SIG-M5 treated with dmso at 0.1 percent for 504 hours (cell line): ENCODE measurements around the gene RNF169.

Experiments used
- DNase-seq: peaks from one replicate; lab custom pipeline; 2025; ENCODE audit not compliant: unreplicated experiment; lab: John Stamatoyannopoulos, UW

Gene RNF169, protein sequence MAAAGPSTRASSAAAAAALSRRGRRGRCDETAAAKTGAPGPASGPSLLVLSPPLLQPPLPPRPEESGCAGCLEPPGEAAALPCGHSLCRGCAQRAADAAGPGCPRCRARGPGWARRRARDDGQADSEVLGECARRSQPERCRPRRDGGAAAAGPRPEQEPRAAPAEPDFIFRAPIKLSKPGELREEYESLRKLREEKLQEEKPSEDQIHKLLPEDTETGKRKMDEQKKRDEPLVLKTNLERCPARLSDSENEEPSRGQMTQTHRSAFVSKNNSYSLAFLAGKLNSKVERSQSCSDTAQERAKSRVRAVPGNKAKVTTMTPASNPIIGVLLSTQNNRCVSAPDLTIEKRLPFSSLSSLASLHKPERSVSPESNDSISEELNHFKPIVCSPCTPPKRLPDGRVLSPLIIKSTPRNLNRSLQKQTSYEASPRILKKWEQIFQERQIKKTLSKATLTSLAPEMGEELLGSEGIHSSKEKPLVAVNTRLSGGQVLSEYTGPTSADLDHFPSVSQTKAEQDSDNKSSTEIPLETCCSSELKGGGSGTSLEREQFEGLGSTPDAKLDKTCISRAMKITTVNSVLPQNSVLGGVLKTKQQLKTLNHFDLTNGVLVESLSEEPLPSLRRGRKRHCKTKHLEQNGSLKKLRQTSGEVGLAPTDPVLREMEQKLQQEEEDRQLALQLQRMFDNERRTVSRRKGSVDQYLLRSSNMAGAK

DNA sequence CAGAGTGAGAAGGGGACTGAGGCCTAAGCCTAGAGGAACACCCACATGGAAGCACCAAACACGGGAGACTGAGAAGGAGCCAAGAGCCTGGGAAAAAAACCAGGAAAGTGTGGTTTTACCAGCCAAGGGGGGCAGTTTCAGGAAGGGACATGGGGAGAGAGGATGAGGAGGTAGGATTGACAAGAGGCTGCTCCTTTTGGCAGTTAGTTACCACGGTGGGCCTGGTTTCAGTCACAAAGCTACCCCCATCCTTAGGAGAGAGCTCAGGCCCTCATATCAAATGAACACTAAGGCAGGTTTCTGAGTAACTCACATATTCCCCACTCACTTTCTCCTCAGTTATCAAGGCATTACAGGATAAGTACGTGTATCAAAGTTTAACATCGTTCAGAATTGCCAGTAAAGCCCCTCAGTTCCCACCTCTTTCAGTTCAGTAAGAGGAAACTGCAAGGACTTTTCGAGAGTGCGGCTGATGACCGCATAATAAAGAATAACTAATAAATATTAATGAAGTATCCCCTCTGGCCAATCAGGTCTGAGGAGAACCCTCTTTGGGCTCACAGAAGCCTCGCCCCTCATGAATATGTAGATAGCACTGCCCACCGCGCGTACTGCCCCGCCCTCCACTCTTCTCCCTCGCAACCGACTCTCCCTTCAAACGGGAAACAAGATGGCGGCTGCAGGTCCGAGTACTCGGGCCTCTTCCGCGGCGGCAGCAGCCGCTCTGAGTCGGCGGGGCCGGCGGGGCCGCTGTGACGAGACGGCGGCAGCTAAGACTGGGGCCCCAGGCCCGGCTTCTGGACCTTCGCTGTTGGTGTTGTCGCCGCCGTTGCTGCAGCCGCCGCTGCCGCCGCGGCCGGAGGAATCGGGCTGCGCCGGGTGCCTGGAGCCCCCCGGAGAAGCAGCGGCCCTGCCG, at the start of gene RNF169:
Gene RNF169 (plus strand): TSS at position 639 of the 916 bp plus-strand sequence. CDS start 32 bp downstream, at position 671.
- peak; percentile 96 for DNase-seq

DNA sequence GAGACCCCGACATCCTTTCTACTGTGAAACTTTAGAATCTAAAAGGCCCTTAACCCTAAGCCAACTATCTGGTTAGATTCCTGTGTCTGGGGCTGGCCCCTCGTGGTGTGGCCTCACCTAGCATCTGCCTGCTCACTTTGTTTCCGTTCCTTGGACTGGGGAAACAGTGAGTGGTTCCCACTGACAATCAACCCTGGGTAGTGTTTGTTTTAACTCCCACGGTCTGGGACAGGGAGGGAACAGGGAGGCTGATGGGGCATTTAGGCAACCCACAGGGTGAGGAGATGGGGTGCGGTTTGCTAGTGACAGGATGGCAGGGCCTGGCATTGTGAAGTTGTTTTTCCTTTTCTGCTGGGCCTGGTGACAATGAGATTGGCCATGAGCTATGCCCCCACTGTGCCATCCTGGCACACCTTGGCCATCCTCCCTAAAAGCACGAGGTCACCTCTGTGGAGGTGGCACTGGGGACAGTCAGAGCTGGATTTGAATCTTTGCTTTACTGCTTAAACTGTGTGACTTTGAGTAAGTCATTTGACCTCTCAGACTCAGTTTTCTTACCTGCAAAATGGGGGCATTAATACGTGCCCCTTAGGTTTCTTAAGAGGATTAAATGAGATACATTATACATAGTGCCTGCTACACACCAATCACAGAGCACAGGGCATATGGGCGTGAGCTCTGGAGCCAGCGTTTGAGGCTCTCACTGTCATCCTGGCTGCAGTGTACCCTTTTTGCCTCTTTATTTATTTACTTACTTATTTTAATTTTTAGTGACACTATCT, 48.8 kb upstream of the RNF169 start:
- no peak for DNase-seq

DNA sequence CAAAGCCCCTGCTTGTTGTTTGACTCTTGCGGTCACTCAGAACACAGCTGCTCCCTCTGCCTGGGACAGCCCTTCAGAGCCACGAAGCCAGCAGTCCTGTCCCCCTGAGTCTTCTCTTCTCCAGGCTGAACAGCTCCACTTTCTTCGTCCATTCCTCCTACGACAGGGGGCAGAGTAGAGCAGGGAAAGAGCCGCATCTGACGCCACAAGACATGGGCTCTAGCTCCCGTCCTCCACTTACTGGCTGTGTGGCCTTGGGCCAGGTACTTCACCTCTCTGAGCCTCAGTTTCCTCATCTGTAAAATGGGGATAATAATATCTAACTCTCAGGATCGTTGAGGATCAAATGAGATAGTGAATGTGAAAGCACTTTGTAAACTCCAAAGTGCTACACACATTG, 47.3 kb upstream of the RNF169 start:
- no peak for DNase-seq

DNA sequence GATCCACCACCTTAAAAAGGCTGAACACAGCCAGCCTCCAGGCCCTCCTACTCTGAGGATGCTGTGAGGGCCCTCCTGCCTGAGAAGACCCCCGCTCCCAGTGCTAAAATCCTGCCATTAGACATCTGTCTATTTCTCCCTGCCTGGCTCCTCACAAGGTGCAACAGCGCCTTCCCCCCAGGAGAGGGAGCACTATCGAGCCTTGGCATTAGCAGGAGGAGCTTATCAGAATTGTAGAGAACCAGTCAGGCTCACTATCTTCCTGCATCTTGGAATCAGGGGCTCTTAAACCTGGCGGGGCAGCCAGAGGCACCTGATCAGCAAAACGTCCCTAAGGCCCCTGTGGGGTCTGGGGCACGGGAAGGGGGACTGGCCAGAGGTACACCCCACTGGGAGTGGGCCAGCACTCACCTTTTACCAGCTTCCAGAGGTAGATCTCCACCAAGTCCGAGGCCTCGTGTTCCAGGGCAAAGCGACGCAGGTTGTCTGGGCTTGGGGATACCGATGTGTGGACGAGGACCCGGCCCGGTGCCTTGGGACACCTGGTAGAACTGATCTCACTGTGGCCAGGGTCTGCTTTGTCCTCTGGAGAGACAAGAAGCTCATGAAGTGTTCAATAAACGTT, 46.2 kb upstream of the RNF169 start:
- peak; percentile 64 for DNase-seq

DNA sequence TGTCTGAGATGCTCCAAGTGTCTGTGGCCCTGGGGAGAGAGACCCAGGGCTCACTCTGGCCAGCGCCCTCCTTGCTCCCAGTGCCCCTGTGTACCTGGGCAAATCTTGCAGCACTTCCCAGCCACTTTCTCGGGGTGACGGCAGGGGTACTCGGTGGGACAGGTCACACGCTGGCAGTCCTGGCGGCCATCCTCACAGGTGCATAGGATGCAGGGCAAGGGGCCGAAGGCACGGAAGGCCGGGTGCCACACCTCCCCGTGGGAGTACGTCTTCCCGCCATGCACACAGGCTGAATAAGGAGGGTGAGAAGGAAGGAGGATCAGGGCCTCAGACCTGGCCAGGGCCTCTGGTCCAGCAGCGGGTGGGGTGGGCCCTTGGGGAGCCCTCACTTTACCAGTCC, 45.4 kb upstream of the RNF169 start:
- no peak for DNase-seq

DNA sequence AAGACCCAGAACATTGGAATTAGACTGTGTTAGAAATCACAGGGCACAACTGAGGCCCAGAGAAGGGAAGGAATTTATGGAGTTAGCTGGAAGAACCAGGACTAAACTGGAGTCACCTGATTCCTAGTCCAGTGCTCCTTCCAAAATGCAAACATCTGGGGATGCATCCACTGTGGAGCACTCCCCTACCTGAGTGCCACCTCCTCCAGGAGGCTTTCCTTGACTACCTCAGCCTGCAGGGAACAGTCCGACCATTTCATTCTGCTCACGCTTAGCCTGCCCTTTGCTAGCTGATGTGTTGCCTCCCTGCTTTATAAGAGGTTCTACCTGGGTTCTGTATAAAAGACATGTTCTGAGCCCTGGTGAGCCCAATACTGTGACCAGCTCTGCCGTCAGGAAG, 41.5 kb upstream of the RNF169 start:
- no peak for DNase-seq

DNA sequence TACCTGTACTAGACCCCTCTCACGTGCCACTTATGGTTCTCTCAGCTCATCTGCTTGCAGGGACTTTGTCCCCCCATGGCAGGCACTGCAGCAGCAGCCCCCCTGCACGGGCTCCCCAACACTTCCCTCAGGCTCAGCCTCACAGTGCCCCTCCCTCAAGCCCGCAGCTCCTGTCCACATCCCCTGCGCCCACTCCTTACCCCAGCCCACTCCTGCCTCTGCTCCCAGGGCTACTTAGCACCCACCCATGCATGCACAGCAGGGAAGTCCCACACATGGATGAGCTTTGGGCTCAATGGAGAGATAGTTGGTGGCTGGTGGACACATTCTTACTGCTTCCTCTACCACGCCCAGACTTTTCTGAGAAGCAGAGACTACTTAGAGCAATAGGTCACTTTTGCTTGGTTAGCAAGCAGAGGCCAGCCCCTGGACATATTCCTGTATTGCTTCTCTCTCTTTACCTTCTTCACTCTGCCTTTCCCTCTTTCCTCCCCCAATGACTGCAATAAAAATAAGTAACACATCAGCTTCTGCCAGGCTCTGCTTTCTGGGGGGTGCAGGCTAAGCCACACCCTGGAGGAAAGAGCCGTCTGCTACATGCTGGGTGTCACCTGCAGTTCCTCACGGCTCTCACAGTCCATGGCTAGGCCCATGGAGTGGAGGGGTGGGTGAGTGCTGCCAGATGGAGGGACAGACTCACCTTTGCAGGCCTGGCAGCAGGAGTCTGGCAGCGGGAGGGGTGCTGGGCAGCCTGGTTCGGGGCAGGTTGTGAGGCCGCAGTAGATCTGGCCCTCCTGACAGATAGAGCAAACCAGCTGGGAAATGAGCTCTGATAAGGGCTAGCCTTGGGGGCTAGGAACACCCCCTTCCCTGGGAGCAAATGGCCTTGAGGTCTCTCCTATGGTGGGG, 40.8 kb upstream of the RNF169 start:
- no peak for DNase-seq

DNA sequence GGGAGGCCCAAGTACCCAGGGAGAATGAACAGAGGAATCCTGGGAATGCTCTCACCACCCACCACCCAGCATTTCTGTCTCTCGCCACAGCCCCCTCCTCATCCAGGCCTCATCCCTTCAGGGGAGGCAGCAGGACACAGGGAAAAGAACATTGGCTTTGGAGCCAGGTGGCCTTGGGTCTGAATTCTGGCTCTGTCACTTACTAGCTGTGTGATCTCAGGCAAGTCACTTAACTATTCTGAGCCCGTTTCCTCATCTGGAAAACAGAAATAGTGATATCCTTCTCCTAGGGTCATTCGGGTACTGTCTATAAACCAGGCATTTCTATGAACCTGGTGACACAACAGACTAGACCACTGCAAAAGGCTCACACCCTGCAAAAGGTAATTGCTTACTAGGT, 39.5 kb upstream of the RNF169 start:
- no peak for DNase-seq

DNA sequence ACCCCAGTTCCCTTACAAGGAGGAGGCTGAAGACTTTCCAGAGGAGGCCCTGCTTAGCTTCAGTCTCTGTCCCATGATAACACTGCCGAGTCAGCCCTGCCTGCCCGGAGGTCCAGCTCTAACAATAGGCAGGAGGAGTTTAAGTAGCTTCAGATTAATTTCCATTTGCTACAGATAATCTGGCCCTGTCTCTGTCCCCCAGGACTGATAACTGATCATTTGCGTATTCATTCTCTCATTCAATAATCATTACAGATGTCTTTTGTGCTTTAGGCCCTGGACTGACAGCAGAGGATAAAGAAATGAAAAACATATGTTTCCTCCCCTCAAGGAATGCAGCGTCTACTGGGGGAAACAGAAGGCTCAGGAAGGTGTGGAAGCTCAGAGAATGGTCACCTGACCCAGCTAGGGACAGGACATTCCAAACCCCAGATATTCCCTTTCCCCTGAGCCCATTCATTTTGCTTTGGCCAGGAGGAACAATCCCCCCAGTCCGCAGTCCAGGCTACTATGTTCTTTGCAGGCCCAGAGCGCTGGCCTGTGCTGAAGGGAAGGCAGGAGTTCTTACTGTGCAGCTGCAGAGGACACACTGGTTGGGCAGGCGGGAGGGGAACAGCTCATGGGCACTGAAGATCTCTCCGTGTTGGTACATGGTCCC, 38.2 kb upstream of the RNF169 start:
- no peak for DNase-seq

DNA sequence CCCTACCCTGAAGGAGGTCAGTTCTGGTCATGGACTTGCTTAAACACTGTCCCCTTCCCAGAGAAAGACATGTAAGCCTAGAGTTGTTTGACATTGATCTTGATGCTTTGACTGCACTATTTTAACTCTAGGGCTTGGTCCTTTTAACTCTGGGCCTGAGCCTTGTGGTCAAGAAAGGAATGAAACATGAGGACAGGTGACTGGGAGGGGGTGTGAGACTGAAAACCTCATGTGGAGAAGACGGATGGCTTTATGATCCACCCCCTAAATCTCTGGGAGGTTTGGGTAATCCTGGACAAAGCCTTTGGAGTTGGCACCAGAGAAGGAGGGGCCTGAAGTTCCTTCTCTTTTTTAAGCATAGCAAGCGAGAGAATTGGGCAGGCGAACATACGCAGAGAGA, 35.0 kb upstream of the RNF169 start:
- DNase-seq = no peak

DNA sequence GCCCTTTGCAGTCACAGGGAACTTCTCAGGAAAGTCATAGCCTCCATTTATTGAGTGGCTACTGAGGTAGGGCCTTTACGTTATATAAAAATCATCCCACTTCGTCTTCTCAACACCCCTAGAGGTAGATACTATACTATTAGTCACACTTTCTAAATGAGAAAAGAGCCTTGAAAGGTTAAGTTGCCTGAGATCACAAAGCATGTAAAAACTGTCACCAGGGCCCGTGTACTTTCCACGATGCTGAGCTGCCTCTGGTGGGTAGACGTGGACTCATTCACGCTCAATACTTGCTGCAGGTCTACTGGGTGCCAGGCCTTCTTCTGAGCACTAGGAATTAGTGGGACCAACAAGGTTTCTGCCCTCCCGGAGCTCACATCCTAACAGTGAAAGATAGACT, 33.7 kb upstream of the RNF169 start:
- DNase-seq = no peak

DNA sequence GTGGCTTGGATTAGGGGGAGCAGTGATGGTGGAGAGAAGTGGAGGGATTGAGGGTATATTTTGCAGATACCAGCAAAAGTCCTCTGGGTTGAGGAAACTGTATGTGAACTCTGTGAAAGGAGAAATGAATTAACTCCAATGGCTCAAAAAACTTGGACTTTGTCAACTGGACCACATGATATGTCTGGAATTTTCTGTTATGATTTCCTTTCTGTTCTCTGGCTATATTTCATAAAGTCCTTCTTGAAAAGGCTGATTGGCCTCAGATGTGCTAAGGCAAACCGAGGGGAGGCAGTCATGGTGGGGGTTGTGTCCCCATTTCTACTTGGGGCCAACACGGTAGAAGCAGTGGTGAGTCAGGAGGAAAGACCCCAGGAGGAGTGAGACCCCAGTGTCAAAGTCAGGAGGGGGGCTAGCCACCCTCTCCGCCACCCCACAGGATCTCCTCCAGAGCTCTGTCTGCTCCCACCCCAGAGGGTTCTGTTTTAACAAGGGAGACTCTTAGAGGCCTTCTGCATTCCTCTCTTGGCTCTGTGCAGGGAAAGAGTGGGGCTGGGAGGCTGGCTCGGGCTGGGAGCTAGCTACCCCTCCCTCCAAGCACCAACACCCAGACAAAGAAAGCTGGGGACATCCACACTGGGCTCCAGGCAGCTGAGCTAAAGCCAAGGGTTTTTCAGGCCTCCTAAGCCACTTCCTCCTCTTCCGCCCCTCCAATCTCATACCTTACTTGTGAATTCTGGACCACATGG, 31.3 kb upstream of the RNF169 start:
- DNase-seq = no peak

DNA sequence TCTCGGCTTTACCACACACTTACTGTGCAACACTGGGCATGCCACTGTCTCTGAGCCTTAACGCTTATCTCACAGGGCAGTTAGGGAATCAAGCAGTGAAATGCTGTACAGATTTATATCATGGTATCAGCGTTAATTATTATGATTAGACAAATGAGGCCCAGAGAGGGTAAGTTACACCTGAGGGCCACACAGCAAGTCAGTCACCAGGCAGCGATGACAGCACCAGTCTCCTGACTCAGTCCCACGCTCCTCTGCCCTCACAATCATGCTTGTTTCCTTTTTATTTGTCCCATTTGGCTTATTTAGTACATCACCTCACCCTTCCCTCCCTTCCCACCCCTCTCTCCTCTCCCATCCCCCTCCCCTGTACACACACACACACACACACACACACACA, 29.6 kb upstream of the RNF169 start:
- DNase-seq = no peak

DNA sequence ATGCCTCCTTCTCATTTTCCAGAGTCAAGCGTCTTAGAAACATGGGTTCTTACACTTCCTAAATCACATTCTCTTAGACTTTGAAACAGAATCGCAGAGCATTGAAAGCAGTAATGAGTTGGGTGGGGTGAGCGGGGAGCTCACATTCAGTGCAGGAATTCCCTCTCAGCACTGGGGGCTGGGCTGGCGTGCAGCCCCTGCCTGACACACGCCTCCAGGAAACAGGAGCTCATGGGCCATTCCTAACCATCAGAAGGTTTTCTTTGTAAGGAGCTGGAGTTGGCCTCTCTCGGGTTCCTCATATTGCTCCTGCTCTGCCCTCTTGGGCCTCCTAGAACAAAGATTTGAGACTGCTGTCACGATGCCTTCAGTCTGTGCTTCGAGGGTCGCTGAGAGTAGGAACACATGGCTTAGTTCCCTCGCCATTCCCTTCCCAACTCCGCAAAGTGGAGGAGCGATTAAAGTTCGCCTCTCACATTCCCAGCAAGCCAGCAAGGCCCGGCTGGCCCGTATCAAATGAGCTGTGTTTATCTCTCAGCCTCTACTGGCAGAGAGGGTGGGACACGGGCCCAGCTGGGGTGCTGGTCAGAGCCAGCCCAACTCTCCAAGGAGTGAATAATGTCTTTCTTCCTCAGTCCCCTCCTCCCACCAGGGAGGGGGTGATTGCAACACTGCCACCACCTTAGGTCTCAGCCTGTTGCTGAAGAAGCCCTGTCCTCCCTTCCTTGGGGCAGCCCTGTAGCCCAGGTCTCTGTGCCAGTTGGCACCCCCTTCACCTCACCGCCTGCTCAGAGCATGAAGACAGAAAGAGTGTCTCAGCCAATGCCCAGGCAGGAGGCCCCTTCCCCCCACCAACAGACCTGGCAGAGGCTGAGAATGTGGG, 27.8 kb upstream of the RNF169 start:
- DNase-seq = no peak

DNA sequence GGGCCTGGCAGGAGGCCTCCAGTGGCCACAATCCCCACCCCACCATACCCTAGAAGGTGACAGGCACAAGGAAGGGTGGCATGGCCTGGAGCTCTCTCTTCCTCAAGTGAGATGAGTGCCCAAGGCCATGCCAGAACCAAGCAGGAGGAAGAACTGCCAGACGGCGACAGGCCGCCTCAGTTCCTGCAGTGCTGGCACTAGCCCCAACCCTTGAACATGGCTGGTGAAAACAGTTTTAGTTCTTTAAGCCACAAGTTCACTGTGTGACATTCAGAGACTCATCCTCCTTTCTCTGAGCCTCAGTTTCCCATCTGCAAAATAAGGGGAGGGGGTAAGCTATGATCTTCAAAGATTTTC, 27.2 kb upstream of the RNF169 start:
- no peak for DNase-seq

DNA sequence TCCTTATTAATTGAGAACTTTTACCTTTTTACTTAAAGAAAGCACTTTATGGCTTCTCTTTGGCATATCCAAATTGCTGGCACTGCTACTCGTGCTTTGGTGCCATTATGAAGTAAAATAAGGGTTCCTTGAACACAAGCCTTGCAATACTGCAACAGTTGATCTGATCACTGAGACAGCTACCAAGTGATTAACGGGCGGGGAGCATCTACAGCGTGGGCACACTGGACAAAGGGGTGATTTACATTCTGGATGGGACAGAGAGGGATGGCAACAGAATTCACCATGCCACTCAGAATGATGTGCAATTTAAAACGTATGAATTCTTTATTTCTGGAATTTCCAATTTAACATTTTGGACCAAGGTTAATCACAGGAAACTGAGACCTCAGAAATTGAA, 25.1 kb upstream of the RNF169 start:
- no peak for DNase-seq

DNA sequence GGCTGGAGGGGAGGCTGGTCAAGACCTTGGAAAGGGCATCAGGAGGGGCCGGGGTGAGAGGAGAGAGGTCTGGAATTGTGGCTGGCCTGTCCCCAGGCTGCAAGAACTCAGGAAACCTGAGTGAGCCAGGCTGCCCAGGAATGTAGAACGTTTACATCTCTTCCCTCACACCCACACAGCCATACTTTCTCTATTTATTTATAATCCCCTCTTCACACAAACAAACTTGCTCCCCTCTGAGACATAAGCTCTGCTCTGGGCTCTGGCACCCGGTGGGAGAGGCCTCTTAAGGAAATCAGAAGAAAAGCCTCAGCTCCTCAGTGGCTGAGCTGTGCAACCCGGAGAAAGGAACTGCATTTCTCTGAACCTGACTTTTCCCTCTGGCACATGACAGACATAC, 22.9 kb upstream of the RNF169 start:
- no peak for DNase-seq
